Dermis blood vessel endothelial cell (primary cell): ENCODE measurements around the gene EFHD1. TPM values are rescaled to one million over a fixed set of nuclear protein-coding genes. Genes with fewer than 3 reads are reported as not detected.
A peak's percentile ranks its signal among the peaks of the same experiment; 100 is the strongest.
"Not testable (repeated sequence)": the region's sequence is repeated elsewhere in the genome, so short reads cannot be mapped to it uniquely, and the experiment has no call there.

Experiments
- DNase-seq: peaks from one replicate; pipeline ENCODE4 v3.0.0; 2010
- total RNA-seq: library from RNA; depleted of rRNA; stranded (reverse); fragments of >200 nt; gene quantifications from 2 replicates; pipeline ENCODE4 v1.2.3, GENCODE V29; 2014

EFHD1 gene
- total RNA-seq, 1 donor from 2014 or later = 0.17 TPM

GRCh38 chr2:232622563-232622962, 10.8 kb upstream of the EFHD1 start:
- no peak for DNase-seq

- DNase-seq = no peak
Measured at GRCh38 chr2:232623768-232624765, 9.3 kb upstream of the EFHD1 start.

DNA sequence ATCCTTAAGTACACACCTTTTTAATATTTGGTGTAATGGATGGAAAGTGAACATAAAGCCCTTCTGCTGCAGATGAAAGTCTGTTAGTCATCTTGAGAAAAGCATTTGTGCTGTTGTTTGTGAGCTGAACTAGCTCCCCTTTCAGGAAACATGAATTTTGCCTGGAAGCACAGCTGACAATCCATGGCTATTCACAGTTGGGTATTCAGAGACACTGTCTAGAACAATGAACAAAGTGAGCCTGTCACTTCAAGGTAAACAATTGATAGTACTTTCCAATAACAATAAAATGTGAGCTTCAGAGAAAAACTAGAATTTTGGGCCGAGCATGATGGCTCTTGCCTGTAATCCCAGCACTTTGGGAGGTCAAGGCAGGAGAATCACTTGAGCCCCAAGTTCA, 6.8 kb upstream of the EFHD1 start:
- DNase-seq = peak; percentile 22

DNA sequence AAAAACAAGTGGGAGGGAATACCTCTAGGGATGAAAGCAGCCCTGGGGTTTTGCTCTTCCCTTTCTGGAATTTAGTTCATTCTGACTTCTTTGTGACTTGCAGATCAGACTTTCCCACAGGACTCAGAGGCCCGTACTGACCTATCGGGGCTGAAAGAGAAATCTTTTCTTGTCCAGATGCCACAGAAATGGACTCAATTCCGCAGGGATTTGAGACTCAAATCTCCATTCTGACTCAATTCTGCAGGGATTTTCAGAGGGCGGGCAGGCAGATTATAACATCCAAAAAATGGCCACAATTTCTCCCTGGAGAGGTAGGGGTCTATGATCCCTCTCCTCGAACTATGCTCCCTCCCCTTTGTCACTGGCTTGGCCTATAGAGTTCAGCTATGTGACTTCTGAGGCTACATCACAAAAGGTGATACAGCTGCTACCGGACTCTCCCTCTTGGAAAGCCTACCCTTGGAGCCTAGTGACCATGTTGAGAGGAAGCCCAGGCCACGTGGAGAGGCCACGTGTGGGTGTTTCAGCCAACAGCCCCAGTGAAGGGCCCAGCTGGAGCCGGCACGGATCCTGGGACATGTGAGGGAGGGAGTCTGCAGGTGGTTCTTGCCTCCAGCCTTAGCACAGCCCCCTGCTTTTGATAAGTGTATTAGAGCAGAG, 4.8 kb upstream of the EFHD1 start:
- DNase-seq = no peak

DNA sequence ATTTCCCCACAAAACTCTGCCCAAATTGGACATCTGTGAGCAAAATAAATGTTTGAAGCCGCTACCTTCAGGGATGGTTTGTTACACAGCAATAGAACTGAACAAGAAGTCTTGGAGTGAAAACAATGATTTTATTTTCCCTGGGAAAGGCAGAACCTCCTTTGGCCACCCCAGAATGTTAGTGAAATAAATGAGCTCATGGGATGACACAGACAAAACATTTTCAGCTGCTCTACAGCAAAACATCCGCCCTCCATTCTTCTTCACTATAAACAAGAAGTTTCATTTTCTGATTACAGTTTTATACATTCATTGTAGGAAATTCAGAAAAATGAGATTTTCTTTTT, 4.3 kb upstream of the EFHD1 start:
- no peak for DNase-seq

- no peak for DNase-seq
Measured at GRCh38 chr2:232632229-232632903, 1.0 kb upstream of the EFHD1 start.

- DNase-seq = no peak
Measured at GRCh38 chr2:232632904-232633412, 446 bp upstream of the EFHD1 start.

GRCh38 chr2:232634206-232635150, 1.1 kb downstream of the EFHD1 start:
- DNase-seq = peak; percentile 13

DNA sequence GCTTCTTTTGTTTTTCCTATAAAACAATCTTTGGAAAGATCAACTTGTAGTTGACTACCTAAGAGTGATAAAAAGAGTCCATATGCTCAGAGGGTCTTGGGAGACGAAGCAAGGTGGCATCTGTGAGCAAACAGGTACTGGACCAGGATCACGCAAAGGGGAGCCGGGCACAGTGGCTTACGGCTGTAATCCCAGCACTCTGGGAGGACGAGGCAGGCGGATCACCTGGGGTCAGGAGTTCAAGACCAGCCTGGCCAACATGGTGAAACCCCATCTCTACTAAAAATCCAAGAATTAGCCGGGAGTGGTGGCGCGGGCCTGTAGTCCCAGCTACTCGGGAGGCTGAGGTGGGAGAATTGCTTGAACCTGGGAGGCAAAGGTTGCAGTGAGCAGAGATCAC, 2.0 kb downstream of the EFHD1 start:
- not testable (repeated sequence) for DNase-seq

- DNase-seq = no peak
Measured at GRCh38 chr2:232635820-232636219, 2.4 kb downstream of the EFHD1 start.

GRCh38 chr2:232636788-232637420, 3.5 kb downstream of the EFHD1 start:
- no peak for DNase-seq

- no peak for DNase-seq
Measured at GRCh38 chr2:232637866-232638583, 4.6 kb downstream of the EFHD1 start.

DNA sequence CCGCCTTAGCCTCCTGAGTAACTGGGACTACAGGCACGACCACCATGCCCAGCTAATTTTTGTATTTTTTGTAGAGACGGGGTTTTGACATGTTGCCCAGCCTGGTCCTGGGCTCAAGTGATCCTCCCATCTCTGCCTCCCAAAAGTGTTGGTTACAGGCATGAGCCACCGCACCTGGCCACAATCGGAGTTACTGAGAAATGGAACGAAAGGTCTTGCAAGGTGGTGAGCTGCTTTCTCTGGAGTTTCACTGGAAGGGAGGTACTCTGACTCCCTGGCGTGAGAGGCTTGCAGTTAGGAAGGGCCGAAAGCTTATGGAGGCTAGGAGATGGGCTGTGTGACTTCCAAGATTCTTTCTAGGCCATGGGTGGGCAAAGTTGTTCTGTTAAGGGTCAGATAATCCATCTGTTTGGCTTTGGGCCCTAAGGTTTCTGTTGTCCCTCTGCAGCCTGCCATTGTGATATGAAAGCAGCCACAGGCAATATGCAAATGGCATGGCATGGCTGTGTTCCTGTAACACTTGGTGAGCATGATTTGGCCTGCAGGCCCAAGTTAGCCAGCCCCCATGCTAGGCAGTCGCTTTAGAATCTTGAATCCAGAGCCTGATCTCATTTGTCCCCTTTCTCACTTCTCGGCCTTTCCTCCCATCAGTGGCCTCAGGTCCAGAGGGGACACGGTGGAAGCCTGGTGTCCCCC, 7.9 kb downstream of the EFHD1 start:
- DNase-seq = no peak

DNA sequence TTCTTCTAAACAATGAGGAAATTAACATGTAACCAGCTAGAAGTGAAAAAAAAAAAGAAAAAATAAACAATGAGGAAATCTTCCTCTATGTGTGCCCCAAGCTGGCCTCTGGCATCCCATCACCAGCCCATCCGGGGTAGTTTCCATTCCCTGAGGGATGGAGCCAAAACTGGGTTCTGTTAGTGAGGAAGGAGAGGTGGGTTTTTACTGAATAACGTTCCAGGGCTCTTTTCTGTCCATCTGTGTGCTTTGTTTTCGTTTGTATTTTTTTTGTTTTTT, 9.7 kb downstream of the EFHD1 start:
- DNase-seq = no peak

GRCh38 chr2:232643813-232644347, 10.5 kb downstream of the EFHD1 start:
- DNase-seq = no peak

DNA sequence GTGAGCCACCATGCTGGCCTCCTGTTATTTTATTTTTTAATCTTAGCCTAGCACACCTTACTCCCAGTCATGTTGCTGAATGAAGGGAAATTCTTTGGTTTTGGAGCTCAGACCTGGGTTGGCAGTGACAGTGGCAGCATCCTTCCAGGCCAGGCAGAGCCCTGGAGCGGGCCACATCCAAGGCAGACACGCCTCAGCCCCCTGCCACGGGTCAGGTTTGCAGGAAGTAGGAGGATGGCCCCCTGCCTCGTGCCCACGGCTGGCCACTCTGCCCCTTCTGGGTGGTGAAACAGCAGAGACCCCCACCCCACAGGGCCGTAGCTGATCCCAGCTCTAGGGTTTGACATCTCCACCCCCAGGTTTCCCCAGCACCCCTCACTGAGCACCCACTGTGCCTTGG, 11.7 kb downstream of the EFHD1 start:
- no peak for DNase-seq

- no peak for DNase-seq
Measured at GRCh38 chr2:232646726-232647125, 13.3 kb downstream of the EFHD1 start.

- no peak for DNase-seq
Measured at GRCh38 chr2:232647261-232647660, 13.9 kb downstream of the EFHD1 start.

DNA sequence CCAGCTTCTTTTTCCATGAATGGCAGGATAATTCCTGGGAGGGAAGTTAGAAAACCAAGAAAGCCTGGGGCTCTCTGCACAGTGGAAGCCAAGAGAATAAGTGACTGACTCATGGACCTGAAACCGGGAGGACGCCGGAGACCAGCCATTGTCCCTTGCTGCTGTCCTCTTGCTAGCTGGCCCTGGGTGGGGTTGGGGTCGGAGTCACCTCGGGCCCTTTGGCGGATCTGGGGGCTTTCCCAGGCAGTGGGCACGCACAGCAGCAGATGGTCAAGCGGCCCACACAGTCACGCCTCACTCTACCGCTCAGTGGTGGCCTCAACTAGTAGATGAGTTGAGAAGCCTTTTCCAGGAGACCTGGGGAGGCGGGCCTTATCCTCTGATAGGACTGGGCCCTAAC, 15.6 kb downstream of the EFHD1 start:
- DNase-seq = no peak

GRCh38 chr2:232652505-232652851, 19.1 kb downstream of the EFHD1 start:
- no peak for DNase-seq
